A673 (cell line): ENCODE data around the gene NDUFB6.

Source experiments
- EZH2 ChIP-seq: fragments of 200-600 bp; sonication (generic); IDR thresholded peaks from 2 replicates; pipeline ENCODE4 v1.6.1; 2017; ENCODE audit warnings: borderline replicate concordance, low read depth, mild to moderate bottlenecking, mixed read lengths, antibody characterized with exemption, low read length; ENCODE audit not compliant: poor library complexity, severe bottlenecking
- TF ChIP-seq, protein P1 (sequence below): fragments of 300-800, 200-600 bp; sonication (generic); conservative IDR thresholded peaks from 2 replicates; pipeline ENCODE4 v1.5.1; 2017; ENCODE audit warnings: low read depth, mild to moderate bottlenecking, antibody characterized with exemption, low read length, moderate library complexity, mixed read lengths

DNA sequence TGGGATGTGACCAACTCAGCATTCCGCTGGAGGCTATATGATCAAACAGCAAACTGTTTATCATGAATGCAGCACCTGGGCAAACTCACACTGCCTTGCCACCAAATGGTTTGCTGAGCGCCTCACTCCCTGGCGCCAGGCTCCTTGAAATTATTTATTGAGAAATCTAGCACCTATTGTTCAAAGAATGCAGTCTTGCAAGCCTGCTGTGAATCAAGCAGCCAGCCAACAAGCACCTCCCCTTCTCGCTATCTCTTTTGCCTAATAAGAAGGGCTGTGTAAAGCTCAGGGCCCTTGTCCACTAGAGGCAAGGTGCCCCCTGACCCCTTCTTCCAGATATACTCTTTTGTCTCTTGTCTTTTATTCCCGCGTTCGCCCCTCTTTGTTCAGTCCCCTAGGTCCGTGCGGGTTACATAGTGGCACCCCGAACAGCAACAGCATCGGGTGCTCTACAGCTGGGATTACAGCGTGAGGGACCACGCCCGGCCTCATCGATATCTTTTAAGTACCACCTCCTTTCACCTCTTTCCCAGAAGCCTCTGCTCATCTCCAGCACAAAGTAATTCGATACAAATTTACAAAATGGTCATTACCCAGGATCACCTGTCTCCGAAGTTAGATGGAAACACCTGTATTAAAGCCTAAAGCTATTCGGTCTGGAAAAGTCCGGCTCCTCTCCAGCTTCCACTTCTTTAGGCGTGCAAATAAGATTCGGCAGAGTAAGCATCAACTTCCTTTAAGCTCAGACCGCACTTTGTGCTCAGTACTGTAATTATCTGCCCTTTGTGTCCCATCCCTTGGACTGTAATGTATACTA, 47.9 kb downstream of the NDUFB6 start:
- TF ChIP-seq, protein P1, sequence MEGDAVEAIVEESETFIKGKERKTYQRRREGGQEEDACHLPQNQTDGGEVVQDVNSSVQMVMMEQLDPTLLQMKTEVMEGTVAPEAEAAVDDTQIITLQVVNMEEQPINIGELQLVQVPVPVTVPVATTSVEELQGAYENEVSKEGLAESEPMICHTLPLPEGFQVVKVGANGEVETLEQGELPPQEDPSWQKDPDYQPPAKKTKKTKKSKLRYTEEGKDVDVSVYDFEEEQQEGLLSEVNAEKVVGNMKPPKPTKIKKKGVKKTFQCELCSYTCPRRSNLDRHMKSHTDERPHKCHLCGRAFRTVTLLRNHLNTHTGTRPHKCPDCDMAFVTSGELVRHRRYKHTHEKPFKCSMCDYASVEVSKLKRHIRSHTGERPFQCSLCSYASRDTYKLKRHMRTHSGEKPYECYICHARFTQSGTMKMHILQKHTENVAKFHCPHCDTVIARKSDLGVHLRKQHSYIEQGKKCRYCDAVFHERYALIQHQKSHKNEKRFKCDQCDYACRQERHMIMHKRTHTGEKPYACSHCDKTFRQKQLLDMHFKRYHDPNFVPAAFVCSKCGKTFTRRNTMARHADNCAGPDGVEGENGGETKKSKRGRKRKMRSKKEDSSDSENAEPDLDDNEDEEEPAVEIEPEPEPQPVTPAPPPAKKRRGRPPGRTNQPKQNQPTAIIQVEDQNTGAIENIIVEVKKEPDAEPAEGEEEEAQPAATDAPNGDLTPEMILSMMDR = no peak
- no peak for TF ChIP-seq EZH2
